ENCODE data around the gene GATA6. TPM values are rescaled to one million over a fixed set of nuclear protein-coding genes. Genes with fewer than 3 reads are reported as not detected.

GATA6 gene
- total and polyA plus RNA-seq, 2 of the 8 experiments (the other 6 are each of a cell fraction or from before 2014, with no cell fraction given): 0.09 TPM; not detected in 1

DNA sequence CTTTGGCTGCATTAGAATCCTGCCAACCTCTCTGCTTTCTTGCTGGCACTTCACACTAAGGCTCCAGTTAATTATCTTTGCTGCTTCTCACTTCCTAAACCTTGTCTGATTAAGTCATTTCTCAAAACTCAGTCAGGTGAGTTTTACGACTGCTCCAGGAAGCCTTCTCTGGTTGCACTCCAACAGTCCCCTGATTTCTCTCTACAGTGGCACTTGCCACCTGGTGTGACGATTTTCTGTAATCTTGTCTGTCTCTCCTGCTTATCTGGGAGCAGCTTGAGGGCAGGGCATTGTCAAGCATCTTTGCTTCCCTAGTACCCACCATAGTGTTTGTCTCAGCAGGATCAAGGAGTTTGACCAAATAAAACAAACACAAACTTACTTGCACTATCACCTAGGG, 10.4 kb upstream of the GATA6 start:
- Histone ChIP-seq H2BK120ac (replicated peaks; ENCODE audit: low read depth, low read length) (no peak overlapping the region), H2BK12ac (ENCODE audit: low read depth, low read length) (no peak overlapping the region), H3K36me3 (ENCODE audit: control insufficient read depth in 2 of 4, insufficient read depth in 4 of 4, low read length in 3 of 4) (no peaks in the 10 kb centered on the region), H3K9me3 (ENCODE audit: insufficient read depth in 2 of 2, low read depth in 1 of 2, low read length in 1 of 2) (no peaks in the 10 kb centered on the region), H3K23ac (ENCODE audit: insufficient read length) (no peak overlapping the region), H2BK20ac (ENCODE audit: low read length) (no peak overlapping the region), H3K79me1 (ENCODE audit: low read depth, low read length) (no peaks in the 10 kb centered on the region), H2AK5ac (ENCODE audit: low read depth, low read length) (no peak overlapping the region), H3K4me3 (ENCODE audit: extremely low read depth in 1 of 4, insufficient read depth in 2 of 4, low read depth in 3 of 4, low read length in 4 of 4) (no peak overlapping the region), H3K14ac (ENCODE audit: insufficient read length) (no peak overlapping the region), H2AFZ (ENCODE audit: low read length) (no peak overlapping the region), H3K79me2 (ENCODE audit: control insufficient read depth in 1 of 2, insufficient read depth in 2 of 2, low read length in 2 of 2) (no peaks in the 10 kb centered on the region), H4K91ac (replicated peaks; ENCODE audit: insufficient read length, low read length) (no peak overlapping the region), H2BK5ac (ENCODE audit: low read depth, low read length) (no peak overlapping the region), H3K9ac (replicated peaks in 1 of 4; ENCODE audit: extremely low read depth in 1 of 4, low read depth in 3 of 4, low read length in 3 of 4) (no peak overlapping the region), H3K4me1 (replicated peaks in 1 of 4; ENCODE audit: control insufficient read depth in 3 of 4, insufficient read depth in 4 of 4, low read length in 3 of 4) (no peaks in the 10 kb centered on the region), H3K27me3 (replicated peaks in 1 of 4; ENCODE audit: control insufficient read depth in 3 of 4, extremely low read depth in 1 of 4, insufficient read depth in 3 of 4, low read length in 3 of 4) (peaks cover 15 to 29% (median 26%) of the 10 kb centered on the region in 4 experiments), H3K23me2 (ENCODE audit: low read depth, low read length) (no peaks in the 10 kb centered on the region), H3K18ac (ENCODE audit: extremely low read depth, low read length) (no peak overlapping the region; the same call in 1 of the 2 replicates), H2BK15ac (ENCODE audit: low read length) (no peak overlapping the region), H3K4ac (replicated peaks; ENCODE audit: insufficient read length, low read depth, low read length) (no peak overlapping the region), H4K5ac (ENCODE audit: insufficient read length, low read depth, low read length) (no peak overlapping the region), H4K20me1 (replicated peaks in 1 of 2; ENCODE audit: control insufficient read depth in 1 of 2, insufficient read depth in 2 of 2, low read length in 2 of 2) (peaks cover 0 to 3% of the 10 kb centered on the region in 2 experiments), H3K56ac (replicated peaks; ENCODE audit: insufficient read length, low read depth, low read length) (no peak overlapping the region), H4K8ac (ENCODE audit: extremely low read depth, insufficient read depth, low read length) (no peak overlapping the region), H3K27ac (ENCODE audit: low read depth, low read length) (no peak overlapping the region), H3K4me2 (ENCODE audit: insufficient read depth in 1 of 2, low read depth in 2 of 2, low read length in 2 of 2) (no peak overlapping the region)
- 86% methylated on average over 2 of the region's 2 CpGs; no CpG with 5 or more reads in 1 of the 2 experiments for WGBS, 2 experiments (ENCODE audit: extremely low coverage in 1 of 2, insufficient coverage in 1 of 2, insufficient read length in 1 of 2, insufficient replicate concordance in 2 of 2, low coverage in 1 of 2, low lambda C conversion rate in 2 of 2, missing lambda C conversion rate in 1 of 2)
- ChIA-PET CTCF (ENCODE audit: partially characterized antibody) (interaction anchor here (1.2 kb wide), 1 partner anchor 161 kb away, joined by 3 read pairs; no protein-coding TSS in a partner anchor), POLR2A (ENCODE audit: partially characterized antibody) (no interaction called here)
- DNase-seq (ENCODE audit: low read depth in 1 of 2, low spot score in 2 of 2) (no peak), FAIRE-seq (peak; percentile 48)
- no peak for TF ChIP-seq TAF7 (optimal IDR thresholded peaks at IDR 0.05; ENCODE audit: borderline replicate concordance, low read depth, low read length)
- TF ChIP-seq RBBP5 (IDR thresholded peaks at IDR 0.05; ENCODE audit: borderline replicate concordance, low read depth, low read length): no peak
- TF ChIP-seq GTF2F1 (IDR thresholded peaks at IDR 0.05; ENCODE audit: borderline replicate concordance, low read depth, low read length): no peak
- TF ChIP-seq KDM4A (IDR thresholded peaks at IDR 0.05; ENCODE audit: low read depth, low read length, severe bottlenecking): no peak
- no peak for TF ChIP-seq CBX8 (IDR thresholded peaks at IDR 0.05; ENCODE audit: borderline replicate concordance, low read depth, low read length)
